GM18499 (cell line): Measurements from ENCODE around the gene SCGB3A1.

Source experiments
- ATAC-seq: cut with Tn5 transposase; IDR thresholded peaks from one replicate; pipeline ENCODE4 v1.9.1; 2021; ENCODE audit warnings: moderate number of reproducible peaks; ENCODE audit not compliant: insufficient read depth, unreplicated experiment

The SCGB3A1 gene

GRCh38 chr5:180625791-180626660 is 34.7 kb upstream of the SCGB3A1 start:
- ATAC-seq, result no peak

- no peak for ATAC-seq
Observed at GRCh38 chr5:180625125-180625790, 34.0 kb upstream of the SCGB3A1 start.

- ATAC-seq, result no peak
Observed at GRCh38 chr5:180624587-180624986, 33.3 kb upstream of the SCGB3A1 start.

- no peak for ATAC-seq
Observed at GRCh38 chr5:180623844-180624243, 32.5 kb upstream of the SCGB3A1 start.

GRCh38 chr5:180623411-180623834 is 32.1 kb upstream of the SCGB3A1 start:
- ATAC-seq, result no peak

GRCh38 chr5:180622910-180623309 is 31.6 kb upstream of the SCGB3A1 start:
- ATAC-seq, result no peak

- no peak for ATAC-seq
Observed at GRCh38 chr5:180621311-180621710, 30.0 kb upstream of the SCGB3A1 start.

GRCh38 chr5:180620014-180620413 is 28.7 kb upstream of the SCGB3A1 start:
- ATAC-seq, result no peak

GRCh38 chr5:180619563-180619915 is 28.2 kb upstream of the SCGB3A1 start:
- no peak for ATAC-seq

GRCh38 chr5:180618829-180619562 is 27.7 kb upstream of the SCGB3A1 start:
- no peak for ATAC-seq

GRCh38 chr5:180618487-180618828 is 27.2 kb upstream of the SCGB3A1 start:
- no peak for ATAC-seq

GRCh38 chr5:180613814-180614188 is 22.5 kb upstream of the SCGB3A1 start:
- no peak for ATAC-seq

- no peak for ATAC-seq
Observed at GRCh38 chr5:180613188-180613813, 22.0 kb upstream of the SCGB3A1 start.

- ATAC-seq, result no peak
Observed at GRCh38 chr5:180612683-180613082, 21.4 kb upstream of the SCGB3A1 start.

- no peak for ATAC-seq
Observed at GRCh38 chr5:180611140-180611850, 20.0 kb upstream of the SCGB3A1 start.

- ATAC-seq, result no peak
Observed at GRCh38 chr5:180609817-180610550, 18.7 kb upstream of the SCGB3A1 start.

GRCh38 chr5:180609386-180609785 is 18.1 kb upstream of the SCGB3A1 start:
- no peak for ATAC-seq

- ATAC-seq, result no peak
Observed at GRCh38 chr5:180608572-180609310, 17.4 kb upstream of the SCGB3A1 start.
